COLO668 (cell line): ENCODE measurements around the gene MEX3A.

Experiments
- DNase-seq: peaks from one replicate; lab custom pipeline; 2025; ENCODE audit not compliant: unreplicated experiment; lab: John Stamatoyannopoulos, UW

The MEX3A gene

GRCh38 chr1:156104065-156104810, 22.0 kb upstream of the MEX3A start:
- peak; percentile 90 for DNase-seq

- no peak for DNase-seq
These were observed 21.3 kb upstream of the MEX3A start for GRCh38 chr1:156103521-156103947.

- DNase-seq: peak; percentile 27
These were observed 20.6 kb upstream of the MEX3A start for GRCh38 chr1:156102633-156103511.

GRCh38 chr1:156101880-156102279, 19.6 kb upstream of the MEX3A start:
- DNase-seq: no peak

GRCh38 chr1:156100205-156100995, 18.1 kb upstream of the MEX3A start:
- DNase-seq: no peak

- no peak for DNase-seq
These were observed 17.0 kb upstream of the MEX3A start for GRCh38 chr1:156099282-156099681.

- DNase-seq: no peak
These were observed 16.5 kb upstream of the MEX3A start for GRCh38 chr1:156098784-156099183.

- DNase-seq: no peak
These were observed 15.4 kb upstream of the MEX3A start for GRCh38 chr1:156097499-156098178.

GRCh38 chr1:156096640-156097391, 14.6 kb upstream of the MEX3A start:
- peak; percentile 89 for DNase-seq

GRCh38 chr1:156095906-156096508, 13.7 kb upstream of the MEX3A start:
- DNase-seq: no peak

GRCh38 chr1:156091610-156092009, 9.3 kb upstream of the MEX3A start:
- no peak for DNase-seq

GRCh38 chr1:156090840-156091188, 8.5 kb upstream of the MEX3A start:
- peak; percentile 95 for DNase-seq

- no peak for DNase-seq
These were observed 8.0 kb upstream of the MEX3A start for GRCh38 chr1:156090138-156090839.

GRCh38 chr1:156089704-156090103, 7.4 kb upstream of the MEX3A start:
- no peak for DNase-seq

- no peak for DNase-seq
These were observed 4.0 kb upstream of the MEX3A start for GRCh38 chr1:156086256-156086662.

GRCh38 chr1:156083800-156084790, 1.8 kb upstream of the MEX3A start:
- no peak for DNase-seq

- DNase-seq: no peak
These were observed 352 bp downstream of the MEX3A start for GRCh38 chr1:156081917-156082308.
